Esophagus muscularis mucosa (tissue), 4 donors: Measurements from ENCODE around the gene TBX3. TPM values are rescaled to one million over a fixed set of nuclear protein-coding genes. Genes with fewer than 3 reads are reported as not detected.

ENCODE experiments used
- DNase-seq: peaks from one replicate; pipeline ENCODE4 v3.0.0-alpha.2; 2017; ENCODE audit errors: extremely low spot score
- H3K27ac ChIP-seq, 4 donors: fragments of 200-600 bp; sonication (generic); replicated peaks in 1 of 4; 1 replicate in 3 of 4; 2 replicates in 1 of 4; pipeline ENCODE4 v1.5.1; 2016 to 2019; ENCODE audit warnings: mild to moderate bottlenecking in 1 of 4
- H3K27me3 ChIP-seq, 4 donors: fragments of 200-600 bp; sonication (generic); one replicate each; pipeline versions ENCODE4 v1.5.1 to v1.6.0; 2016 to 2019
- H3K36me3 ChIP-seq, 4 donors: fragments of 200-600 bp; sonication (generic); one replicate each; pipeline ENCODE4 v1.5.1; 2016 to 2019
- H3K4me1 ChIP-seq, 4 donors: fragments of 200-600 bp; sonication (generic); one replicate each; pipeline ENCODE4 v1.5.1; 2016 to 2019
- H3K4me3 ChIP-seq, 4 donors: fragments of 200-600 bp; sonication (generic); 1 replicate in 2 of 4; 2 replicates in 2 of 4; pipeline ENCODE4 v1.5.1; 2016 to 2019; ENCODE audit warnings: mild to moderate bottlenecking in 4 of 4, moderate library complexity in 1 of 4
- H3K9me3 ChIP-seq, 4 donors: fragments of 200-600 bp; sonication (generic); 1 replicate in 3 of 4; 2 replicates in 1 of 4; pipeline ENCODE4 v1.5.1; 2016 to 2019
- CTCF ChIP-seq, 3 experiments: fragments of 200-600 bp in 2 of 3; fragments of 450-650 bp in 1 of 3; sonication (generic) in 2 of 3; IDR thresholded peaks; one replicate each; pipeline ENCODE4 v1.5.1; 2017 to 2019; ENCODE audit warnings: antibody characterized with exemption in 3 of 3, mild to moderate bottlenecking in 2 of 3, moderate library complexity in 1 of 3
- EP300 ChIP-seq: sonication (generic); formaldehyde crosslinking; IDR thresholded peaks from one replicate; pipeline ENCODE4 v1.6.1; 2017; ENCODE audit warnings: antibody characterized with exemption
- POLR2A ChIP-seq: fragments of 450-650 bp; IDR thresholded peaks from one replicate; pipeline ENCODE4 v1.6.1; 2017; ENCODE audit warnings: antibody characterized with exemption, moderate library complexity, mild to moderate bottlenecking, low read depth
- POLR2AphosphoS5 ChIP-seq, 2 donors: sonication (generic); formaldehyde crosslinking; IDR thresholded peaks; one replicate each; pipeline ENCODE4 v1.6.1; 2017; ENCODE audit warnings: antibody characterized with exemption in 2 of 2
- WGBS: methylation state at CpG from one replicate; pipeline ENCODE4 v1.1.5; 2018; 5-methylcytosine and 5-hydroxymethylcytosine counted together
- intact Hi-C: fragments of 100-400 bp; cut with DNase I; formaldehyde crosslinking; loops from one replicate; pipeline ENCODE4 v1.15.1; 2023
- small RNA-seq, 3 donors: library from RNA; depleted of rRNA; stranded (forward); fragments of <200 nt; gene quantifications; one replicate each; pipeline ENCODE3, GENCODE V24; 2016
- total RNA-seq, 4 donors: library from RNA; depleted of rRNA; stranded (reverse); fragments of >200 nt; gene quantifications; one replicate each; pipeline versions ENCODE4 v1.1.0 to v1.2.1, GENCODE V29; 2016

The TBX3 gene
- total RNA-seq, 4 donors from 2014 or later: 5.3 to 10.4 (median 8.6) TPM

GRCh38 chr12:114631242-114631641 lies 52.7 kb downstream of the TBX3 start:
- WGBS: 62% methylated on average over 7 of the region's 7 CpGs
- Histone ChIP-seq H3K36me3 (no peaks in the 10 kb centered on the region), H3K9me3 (no peaks in the 10 kb centered on the region), H3K27ac (no peak overlapping the region), H3K27me3 (peaks cover 0 to 28% (median 0%) of the 10 kb centered on the region in 4 donors), H3K4me1 (no peaks in the 10 kb centered on the region), H3K4me3 (no peak overlapping the region)
- DNase-seq: no peak
- no peak for TF ChIP-seq CTCF (IDR thresholded peaks at IDR 0.05)
- no peak for TF ChIP-seq EP300
- TF ChIP-seq POLR2A: no peak
- no peak for TF ChIP-seq POLR2AphosphoS5 (IDR thresholded peaks at IDR 0.05)
- intact Hi-C loops: no loop called here

- TF ChIP-seq POLR2AphosphoS5 (IDR thresholded peaks at IDR 0.05) (no peak), EP300 (no peak), CTCF (IDR thresholded peaks at IDR 0.05) (no peak), POLR2A (no peak)
- H3K9me3 ChIP-seq: no peaks in the 10 kb centered on the region
- H3K4me3 ChIP-seq: no peak overlapping the region
- peaks cover 0 to 28% (median 0%) of the 10 kb centered on the region in 4 donors for H3K27me3 ChIP-seq
- H3K27ac ChIP-seq: no peak overlapping the region
- 54% methylated on average over 5 of the region's 5 CpGs for WGBS
- intact Hi-C loops: no loop called here
- DNase-seq: no peak
- H3K4me1 ChIP-seq: no peaks in the 10 kb centered on the region
- no peaks in the 10 kb centered on the region for H3K36me3 ChIP-seq
These were observed 55.8 kb downstream of the TBX3 start for GRCh38 chr12:114628199-114628598.

- no peak for DNase-seq
- no peaks in the 10 kb centered on the region for H3K4me1 ChIP-seq
- H3K9me3 ChIP-seq: no peaks in the 10 kb centered on the region
- H3K4me3 ChIP-seq: no peak overlapping the region
- H3K36me3 ChIP-seq: no peaks in the 10 kb centered on the region
- intact Hi-C loops: no loop called here
- TF ChIP-seq POLR2AphosphoS5 (IDR thresholded peaks at IDR 0.05) (no peak), EP300 (no peak), POLR2A (no peak), CTCF (IDR thresholded peaks at IDR 0.05) (no peak)
- no peak overlapping the region for H3K27ac ChIP-seq
- peaks cover 0 to 28% (median 0%) of the 10 kb centered on the region in 4 donors for H3K27me3 ChIP-seq
These were observed 56.6 kb downstream of the TBX3 start for GRCh38 chr12:114627393-114627792.

GRCh38 chr12:114625294-114625851 lies 58.6 kb downstream of the TBX3 start:
- H3K27me3 ChIP-seq: peaks cover 0 to 25% (median 0%) of the 10 kb centered on the region in 4 donors
- H3K36me3 ChIP-seq: no peaks in the 10 kb centered on the region
- 49% methylated on average over 7 of the region's 7 CpGs for WGBS
- peak; percentile 9 to 53 (median 41) for TF ChIP-seq CTCF (IDR thresholded peaks at IDR 0.05)
- no peak for TF ChIP-seq POLR2A
- intact Hi-C loops: no loop called here
- no peaks in the 10 kb centered on the region for H3K4me1 ChIP-seq
- H3K9me3 ChIP-seq: no peaks in the 10 kb centered on the region
- H3K4me3 ChIP-seq: no peak overlapping the region
- no peak for DNase-seq
- no peak overlapping the region for H3K27ac ChIP-seq

GRCh38 chr12:114623737-114624136 lies 60.2 kb downstream of the TBX3 start:
- Histone ChIP-seq H3K4me3 (no peak overlapping the region), H3K4me1 (no peaks in the 10 kb centered on the region), H3K9me3 (no peaks in the 10 kb centered on the region), H3K27ac (no peak overlapping the region), H3K36me3 (no peaks in the 10 kb centered on the region), H3K27me3 (peaks cover 0 to 11% (median 0%) of the 10 kb centered on the region in 4 donors)
- intact Hi-C loops: no loop called here
- DNase-seq: no peak
- no peak for TF ChIP-seq POLR2AphosphoS5 (IDR thresholded peaks at IDR 0.05)
- no peak for TF ChIP-seq POLR2A

Small RNA genes within 50 kb of the gene (small RNA-seq; reads per million reads assigned to genes)
- 0 reads per million in 3 donors for gene RF00019
